Measurements from ENCODE around the gene SCN8A. TPM values are rescaled to one million over a fixed set of nuclear protein-coding genes. Genes with fewer than 3 reads are reported as not detected.

Gene SCN8A
- total and polyA plus RNA-seq, 2 experiments from 2014 or later, result 4.6 to 23.9 TPM

- Histone ChIP-seq H3K4me1 (ENCODE audit: insufficient read depth) (no peaks in the 10 kb centered on the region), H3K36me3 (ENCODE audit: insufficient read depth) (peaks cover 11% of the 10 kb centered on the region), H3K4me3 (no peak overlapping the region), H2AFZ (no peak overlapping the region), H3F3A (replicated peaks; ENCODE audit: low read depth) (no peaks in the 10 kb centered on the region), H3K27ac (ENCODE audit: low read depth) (no peak overlapping the region), H3K27me3 (ENCODE audit: insufficient read depth) (no peaks in the 10 kb centered on the region), H3K4me2 (no peak overlapping the region), H4K20me1 (replicated peaks; ENCODE audit: insufficient read depth) (peaks cover 6% of the 10 kb centered on the region; the same call in 1 of the 2 replicates), H3K79me2 (replicated peaks; ENCODE audit: insufficient read depth) (no peaks in the 10 kb centered on the region), H3K9me2 (ENCODE audit: insufficient read depth) (no peaks in the 10 kb centered on the region)
- H3K4me3 Mint-ChIP-seq, result no peak overlapping the region
- no peak for TF ChIP-seq EZH2 (IDR thresholded peaks at IDR 0.05; ENCODE audit: low read depth, unreplicated experiment)
- no peak for TF ChIP-seq ZNF331 (CRISPR knock-in tag; IDR thresholded peaks at IDR 0.05; ENCODE audit: low read depth)
- no peak for TF ChIP-seq POLR2AphosphoS5 (IDR thresholded peaks at IDR 0.05; ENCODE audit: low read depth)
- ATAC-seq (no peak), DNase-seq (ENCODE audit: low spot score) (no peak)
- no peak overlapping the region for H3K27ac Mint-ChIP-seq
- no peaks in the 10 kb centered on the region for H3K4me1 Mint-ChIP-seq
- no peaks in the 10 kb centered on the region for H3K9me3 Mint-ChIP-seq
- H3K27me3 Mint-ChIP-seq (ENCODE audit: insufficient read depth, low read depth, poor library complexity), result no peaks in the 10 kb centered on the region
- H3K36me3 Mint-ChIP-seq (ENCODE audit: low read depth), result peaks cover 15% of the 10 kb centered on the region
Measured at GRCh38 chr12:51749986-51750317, 158.9 kb downstream of the SCN8A start.

- ATAC-seq (no peak), DNase-seq (ENCODE audit: low spot score) (no peak)
- Histone ChIP-seq H3K27ac (ENCODE audit: low read depth) (no peak overlapping the region), H3K9me2 (ENCODE audit: insufficient read depth) (no peaks in the 10 kb centered on the region), H3K27me3 (ENCODE audit: insufficient read depth) (no peaks in the 10 kb centered on the region), H2AFZ (no peak overlapping the region), H3K4me1 (ENCODE audit: insufficient read depth) (no peaks in the 10 kb centered on the region), H3K4me3 (no peak overlapping the region), H3K4me2 (no peak overlapping the region), H3K79me2 (replicated peaks; ENCODE audit: insufficient read depth) (no peaks in the 10 kb centered on the region), H3K36me3 (ENCODE audit: insufficient read depth) (peaks cover 5% of the 10 kb centered on the region; the same call in 1 of the 2 replicates), H3F3A (replicated peaks; ENCODE audit: low read depth) (no peaks in the 10 kb centered on the region), H4K20me1 (replicated peaks; ENCODE audit: insufficient read depth) (peaks cover 6% of the 10 kb centered on the region; the same call in 1 of the 2 replicates)
- Mint-ChIP-seq H3K27me3 (ENCODE audit: insufficient read depth, low read depth, poor library complexity) (no peaks in the 10 kb centered on the region), H3K4me3 (no peak overlapping the region), H3K27ac (no peak overlapping the region), H3K36me3 (ENCODE audit: low read depth) (peaks cover 13% of the 10 kb centered on the region), H3K9me3 (no peaks in the 10 kb centered on the region), H3K4me1 (no peaks in the 10 kb centered on the region)
- TF ChIP-seq REST (IDR thresholded peaks at IDR 0.05; ENCODE audit: unreplicated experiment) (no peak), ETS1 (IDR thresholded peaks at IDR 0.05) (no peak), EZH2 (IDR thresholded peaks at IDR 0.05; ENCODE audit: low read depth, unreplicated experiment) (no peak), CREB1 (CRISPR knock-in tag; IDR thresholded peaks at IDR 0.05; ENCODE audit: low read depth) (no peak), NANOG (IDR thresholded peaks at IDR 0.05; ENCODE audit: borderline replicate concordance) (no peak), ZNF462 (CRISPR knock-in tag; IDR thresholded peaks at IDR 0.05) (no peak), JUNB (IDR thresholded peaks at IDR 0.05; ENCODE audit: unreplicated experiment) (no peak), ZNF114 (CRISPR knock-in tag; IDR thresholded peaks at IDR 0.05) (no peak), STAT1 (IDR thresholded peaks at IDR 0.05; ENCODE audit: unreplicated experiment) (no peak)
Measured at GRCh38 chr12:51751661-51752060, 160.6 kb downstream of the SCN8A start.

Measured in GM23338 (cell line).